Measurements from ENCODE around the gene LIN7A.

- TF ChIP-seq, protein P1, sequence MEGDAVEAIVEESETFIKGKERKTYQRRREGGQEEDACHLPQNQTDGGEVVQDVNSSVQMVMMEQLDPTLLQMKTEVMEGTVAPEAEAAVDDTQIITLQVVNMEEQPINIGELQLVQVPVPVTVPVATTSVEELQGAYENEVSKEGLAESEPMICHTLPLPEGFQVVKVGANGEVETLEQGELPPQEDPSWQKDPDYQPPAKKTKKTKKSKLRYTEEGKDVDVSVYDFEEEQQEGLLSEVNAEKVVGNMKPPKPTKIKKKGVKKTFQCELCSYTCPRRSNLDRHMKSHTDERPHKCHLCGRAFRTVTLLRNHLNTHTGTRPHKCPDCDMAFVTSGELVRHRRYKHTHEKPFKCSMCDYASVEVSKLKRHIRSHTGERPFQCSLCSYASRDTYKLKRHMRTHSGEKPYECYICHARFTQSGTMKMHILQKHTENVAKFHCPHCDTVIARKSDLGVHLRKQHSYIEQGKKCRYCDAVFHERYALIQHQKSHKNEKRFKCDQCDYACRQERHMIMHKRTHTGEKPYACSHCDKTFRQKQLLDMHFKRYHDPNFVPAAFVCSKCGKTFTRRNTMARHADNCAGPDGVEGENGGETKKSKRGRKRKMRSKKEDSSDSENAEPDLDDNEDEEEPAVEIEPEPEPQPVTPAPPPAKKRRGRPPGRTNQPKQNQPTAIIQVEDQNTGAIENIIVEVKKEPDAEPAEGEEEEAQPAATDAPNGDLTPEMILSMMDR (IDR thresholded peaks at IDR 0.05): no peak
- TF ChIP-seq ZFX (IDR thresholded peaks at IDR 0.05; ENCODE audit: borderline replicate concordance): no peak
Measured at GRCh38 chr12:80807640-80808288, 130.0 kb downstream of the LIN7A start.
